GM12801 (cell line): ENCODE data around the gene LMBR1.

Experiments
- TF ChIP-seq, protein P1 (sequence below): IDR thresholded peaks from one replicate; pipeline ENCODE4 v1.5.1; 2011; ENCODE audit warnings: control low read depth; ENCODE audit not compliant: insufficient read length; ENCODE audit errors: extremely low read depth

Gene LMBR1

GRCh38 chr7:156811706-156812105 is 81.3 kb downstream of the LMBR1 start:
- TF ChIP-seq, protein P1, sequence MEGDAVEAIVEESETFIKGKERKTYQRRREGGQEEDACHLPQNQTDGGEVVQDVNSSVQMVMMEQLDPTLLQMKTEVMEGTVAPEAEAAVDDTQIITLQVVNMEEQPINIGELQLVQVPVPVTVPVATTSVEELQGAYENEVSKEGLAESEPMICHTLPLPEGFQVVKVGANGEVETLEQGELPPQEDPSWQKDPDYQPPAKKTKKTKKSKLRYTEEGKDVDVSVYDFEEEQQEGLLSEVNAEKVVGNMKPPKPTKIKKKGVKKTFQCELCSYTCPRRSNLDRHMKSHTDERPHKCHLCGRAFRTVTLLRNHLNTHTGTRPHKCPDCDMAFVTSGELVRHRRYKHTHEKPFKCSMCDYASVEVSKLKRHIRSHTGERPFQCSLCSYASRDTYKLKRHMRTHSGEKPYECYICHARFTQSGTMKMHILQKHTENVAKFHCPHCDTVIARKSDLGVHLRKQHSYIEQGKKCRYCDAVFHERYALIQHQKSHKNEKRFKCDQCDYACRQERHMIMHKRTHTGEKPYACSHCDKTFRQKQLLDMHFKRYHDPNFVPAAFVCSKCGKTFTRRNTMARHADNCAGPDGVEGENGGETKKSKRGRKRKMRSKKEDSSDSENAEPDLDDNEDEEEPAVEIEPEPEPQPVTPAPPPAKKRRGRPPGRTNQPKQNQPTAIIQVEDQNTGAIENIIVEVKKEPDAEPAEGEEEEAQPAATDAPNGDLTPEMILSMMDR: no peak

DNA sequence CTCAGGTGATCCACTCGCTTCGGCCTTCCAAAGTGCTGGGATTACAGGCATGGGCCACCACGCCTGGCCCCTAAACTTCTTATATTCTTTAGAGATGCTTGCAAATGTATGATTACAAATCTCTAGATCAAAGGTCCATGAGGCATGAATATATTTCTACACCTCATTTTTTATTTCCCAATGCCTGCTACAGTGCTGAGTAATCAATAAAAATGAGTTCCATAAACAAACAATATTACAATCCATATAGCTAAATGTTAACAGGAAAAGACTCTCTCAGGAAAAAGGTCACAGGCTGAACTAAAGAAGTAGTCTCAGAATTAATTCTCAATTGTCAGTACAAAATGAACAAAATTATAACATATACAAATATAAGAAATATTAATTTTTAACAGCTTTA is 90.8 kb downstream of the LMBR1 start:
- TF ChIP-seq, protein P1: no peak

DNA sequence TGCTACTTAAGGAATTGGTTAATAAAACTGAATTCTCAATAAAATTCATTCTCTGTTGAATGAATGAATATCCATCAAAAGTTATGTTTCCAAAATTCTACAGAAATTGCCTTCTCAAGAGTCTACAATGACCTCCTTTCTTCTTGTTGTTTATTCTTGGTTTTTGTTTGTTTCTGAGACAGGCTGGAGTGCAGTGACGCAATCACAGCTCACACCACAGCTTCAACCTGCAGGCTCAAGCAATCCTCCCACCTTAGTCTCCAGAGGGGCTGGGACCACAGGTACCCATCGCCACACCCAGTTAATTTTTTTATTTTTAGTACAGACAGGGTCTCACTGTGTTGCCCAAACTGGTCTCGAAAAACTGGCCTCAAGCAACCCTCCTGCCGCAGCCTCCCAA is 97.6 kb downstream of the LMBR1 start:
- TF ChIP-seq, protein P1: no peak

DNA sequence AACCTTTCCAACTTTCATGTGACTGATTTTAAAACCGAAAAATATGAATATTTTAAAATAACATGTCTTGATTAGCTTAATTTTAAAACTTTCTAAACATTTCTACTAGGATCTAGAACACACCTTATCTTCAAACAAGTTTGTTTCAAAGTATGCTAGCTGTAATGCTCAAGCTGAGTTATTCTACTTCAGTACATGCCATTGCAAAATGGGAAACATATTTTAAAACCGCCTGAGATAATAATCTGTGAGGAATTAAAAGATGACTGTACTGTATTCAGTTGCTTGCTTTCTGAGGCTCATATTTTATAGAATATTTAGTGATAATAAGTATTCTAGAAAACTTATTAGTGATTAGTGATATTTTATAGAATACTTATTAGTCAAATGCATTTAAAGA is 99.6 kb downstream of the LMBR1 start:
- TF ChIP-seq, protein P1: no peak

GRCh38 chr7:156792611-156793010 is 100.4 kb downstream of the LMBR1 start:
- TF ChIP-seq, protein P1: no peak

DNA sequence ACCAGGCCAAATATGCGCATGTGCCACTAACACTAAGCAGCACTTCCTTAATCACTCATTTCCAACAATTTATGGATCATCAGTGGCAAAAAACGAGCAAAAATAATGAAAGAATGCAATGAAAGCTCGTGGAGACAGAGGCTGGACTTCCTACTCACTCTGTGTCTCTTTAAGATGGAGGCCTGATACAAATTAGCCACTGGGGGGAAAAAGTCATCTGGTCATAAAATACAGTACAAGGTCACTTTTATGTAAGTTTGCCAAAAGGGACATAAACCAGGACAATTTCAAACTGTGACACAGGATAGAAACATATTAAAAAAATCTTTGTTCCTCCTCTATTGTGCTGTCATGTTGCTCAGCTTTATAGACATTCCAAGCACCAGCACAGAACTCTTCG is 101.7 kb downstream of the LMBR1 start:
- TF ChIP-seq, protein P1: no peak

GRCh38 chr7:156790264-156790663 is 102.7 kb downstream of the LMBR1 start:
- TF ChIP-seq, protein P1: no peak
